HEK293 (cell line): Measurements from ENCODE around the gene PORCN.

Experiments used
- BCL6B ChIP-seq: fragments of 450-650 bp; formaldehyde crosslinking; IDR thresholded peaks from 2 replicates; pipeline ENCODE4 v1.5.1; 2017; ENCODE audit warnings: missing biosample characterization, missing genetic modification characterization
- FEZF1 ChIP-seq: fragments of 450-650 bp; formaldehyde crosslinking; IDR thresholded peaks from 2 replicates; pipeline ENCODE4 v1.5.1; 2016; ENCODE audit warnings: missing biosample characterization, missing genetic modification characterization
- HOXA7 ChIP-seq: sonication (generic); formaldehyde crosslinking; IDR thresholded peaks from 2 replicates; pipeline ENCODE4 v1.8.1; 2022; ENCODE audit warnings: missing genetic modification reagents, borderline replicate concordance
- KLF9 ChIP-seq: fragments of 450-650 bp; formaldehyde crosslinking; IDR thresholded peaks from 2 replicates; pipeline ENCODE4 v1.5.1; 2016; ENCODE audit warnings: missing biosample characterization, missing genetic modification characterization, low read depth
- MYNN ChIP-seq: fragments of 450-650 bp; formaldehyde crosslinking; IDR thresholded peaks from 2 replicates; pipeline ENCODE4 v1.5.1; 2016; ENCODE audit warnings: missing biosample characterization, missing genetic modification characterization, borderline replicate concordance
- PRDM6 ChIP-seq: fragments of 450-650 bp; formaldehyde crosslinking; IDR thresholded peaks from 2 replicates; pipeline ENCODE4 v1.5.1; 2017; ENCODE audit warnings: missing biosample characterization, missing genetic modification characterization
- SALL2 ChIP-seq: fragments of 450-650 bp; formaldehyde crosslinking; IDR thresholded peaks from 2 replicates; pipeline ENCODE4 v1.5.0; 2017; ENCODE audit warnings: missing biosample characterization, mild to moderate bottlenecking, missing genetic modification characterization, borderline replicate concordance
- SP2 ChIP-seq: fragments of 450-650 bp; formaldehyde crosslinking; IDR thresholded peaks from 2 replicates; pipeline ENCODE4 v1.5.1; 2016; ENCODE audit warnings: missing biosample characterization, missing genetic modification characterization
- SP7 ChIP-seq: fragments of 450-650 bp; formaldehyde crosslinking; IDR thresholded peaks from 2 replicates; pipeline ENCODE4 v1.5.1; 2016; ENCODE audit warnings: missing biosample characterization, missing genetic modification characterization
- ZFP41 ChIP-seq: fragments of 450-650 bp; formaldehyde crosslinking; IDR thresholded peaks from 2 replicates; pipeline ENCODE4 v1.5.1; 2016; ENCODE audit warnings: missing biosample characterization, missing genetic modification characterization, borderline replicate concordance
- ZNF10 ChIP-seq: fragments of 450-650 bp; formaldehyde crosslinking; IDR thresholded peaks from 2 replicates; pipeline ENCODE4 v1.5.1; 2017; ENCODE audit warnings: missing biosample characterization, missing genetic modification characterization
- ZNF157 ChIP-seq: fragments of 450-650 bp; formaldehyde crosslinking; IDR thresholded peaks from 2 replicates; pipeline ENCODE4 v1.5.1; 2016; ENCODE audit warnings: missing biosample characterization, missing genetic modification characterization
- ZNF2 ChIP-seq: fragments of 450-650 bp; formaldehyde crosslinking; IDR thresholded peaks from 2 replicates; pipeline ENCODE4 v1.5.1; 2016; ENCODE audit warnings: missing biosample characterization, missing genetic modification characterization
- ZNF248 ChIP-seq: fragments of 450-650 bp; formaldehyde crosslinking; IDR thresholded peaks from 2 replicates; pipeline ENCODE4 v1.5.1; 2017; ENCODE audit warnings: missing biosample characterization, missing genetic modification characterization
- ZNF324 ChIP-seq: fragments of 450-650 bp; formaldehyde crosslinking; IDR thresholded peaks from 2 replicates; pipeline ENCODE4 v1.5.1; 2016; ENCODE audit warnings: missing biosample characterization, missing genetic modification characterization
- ZNF335 ChIP-seq: fragments of 450-650 bp; formaldehyde crosslinking; conservative IDR thresholded peaks from 2 replicates; pipeline ENCODE4 v1.5.1; 2016; ENCODE audit warnings: missing biosample characterization, missing genetic modification characterization
- ZNF37A ChIP-seq: fragments of 450-650 bp; IDR thresholded peaks from 2 replicates; pipeline ENCODE4 v1.5.1; 2018; ENCODE audit warnings: missing biosample characterization, missing genetic modification characterization
- ZNF433 ChIP-seq: fragments of 450-650 bp; formaldehyde crosslinking; IDR thresholded peaks from 2 replicates; pipeline ENCODE4 v1.5.1; 2016; ENCODE audit warnings: missing biosample characterization, missing genetic modification characterization, low read depth
- ZNF488 ChIP-seq: fragments of 450-650 bp; formaldehyde crosslinking; IDR thresholded peaks from 2 replicates; pipeline ENCODE4 v1.5.1; 2016; ENCODE audit warnings: missing biosample characterization, missing genetic modification characterization
- ZNF501 ChIP-seq: fragments of 450-650 bp; formaldehyde crosslinking; IDR thresholded peaks from 2 replicates; pipeline ENCODE4 v1.5.1; 2016; ENCODE audit warnings: missing biosample characterization, missing genetic modification characterization
- ZNF529 ChIP-seq: fragments of 450-650 bp; formaldehyde crosslinking; IDR thresholded peaks from 2 replicates; pipeline ENCODE4 v1.5.1; 2017; ENCODE audit warnings: missing genetic modification characterization, missing biosample characterization; ENCODE audit not compliant: insufficient replicate concordance
- ZNF530 ChIP-seq: fragments of 450-650 bp; formaldehyde crosslinking; IDR thresholded peaks from 2 replicates; pipeline ENCODE4 v1.5.1; 2016; ENCODE audit warnings: low read depth, missing biosample characterization, missing genetic modification characterization
- ZNF544 ChIP-seq: fragments of 450-650 bp; formaldehyde crosslinking; IDR thresholded peaks from 2 replicates; pipeline ENCODE4 v1.5.0; 2017; ENCODE audit warnings: missing biosample characterization, missing genetic modification characterization
- ZNF555 ChIP-seq: fragments of 450-650 bp; formaldehyde crosslinking; conservative IDR thresholded peaks from 2 replicates; pipeline ENCODE4 v1.5.1; 2017; ENCODE audit warnings: missing biosample characterization, mild to moderate bottlenecking, missing genetic modification characterization, inconsistent platforms
- ZNF624 ChIP-seq: fragments of 450-650 bp; formaldehyde crosslinking; IDR thresholded peaks from 2 replicates; pipeline ENCODE4 v1.5.1; 2017; ENCODE audit warnings: missing biosample characterization, missing genetic modification characterization
- ZNF626 ChIP-seq: fragments of 450-650 bp; sonication (Bioruptor Pico); formaldehyde crosslinking; IDR thresholded peaks from 2 replicates; pipeline ENCODE4 v1.5.1; 2018; ENCODE audit warnings: missing biosample characterization, missing genetic modification characterization, inconsistent platforms
- ZNF629 ChIP-seq: fragments of 450-650 bp; formaldehyde crosslinking; IDR thresholded peaks from 2 replicates; pipeline ENCODE4 v1.5.1; 2017; ENCODE audit warnings: missing biosample characterization, missing genetic modification characterization
- ZNF639 ChIP-seq: fragments of 450-650 bp; formaldehyde crosslinking; IDR thresholded peaks from 2 replicates; pipeline ENCODE4 v1.5.1; 2016; ENCODE audit warnings: missing biosample characterization, missing genetic modification characterization
- ZNF664 ChIP-seq: fragments of 450-650 bp; formaldehyde crosslinking; IDR thresholded peaks from 2 replicates; pipeline ENCODE4 v1.5.1; 2016; ENCODE audit warnings: missing biosample characterization, missing genetic modification characterization
- ZNF76 ChIP-seq: fragments of 450-650 bp; formaldehyde crosslinking; IDR thresholded peaks from 2 replicates; pipeline ENCODE4; 2016; ENCODE audit warnings: low read depth, missing biosample characterization, missing genetic modification characterization, borderline replicate concordance
- ZNF777 ChIP-seq: fragments of 450-650 bp; formaldehyde crosslinking; IDR thresholded peaks from 2 replicates; pipeline ENCODE4 v1.5.1; 2017; ENCODE audit warnings: missing biosample characterization, missing genetic modification characterization, borderline replicate concordance
- ZSCAN18 ChIP-seq: fragments of 450-650 bp; formaldehyde crosslinking; IDR thresholded peaks from 2 replicates; pipeline ENCODE4 v1.5.1; 2016; ENCODE audit warnings: missing biosample characterization, missing genetic modification characterization
- ZSCAN4 ChIP-seq: fragments of 450-650 bp; formaldehyde crosslinking; IDR thresholded peaks from 2 replicates; pipeline ENCODE4 v1.5.1; 2017; ENCODE audit warnings: missing biosample characterization, missing genetic modification characterization
- TF ChIP-seq, protein P1 (sequence below): fragments of 450-650 bp; formaldehyde crosslinking; optimal IDR thresholded peaks from 2 replicates; pipeline ENCODE3; 2016; ENCODE audit warnings: missing biosample characterization, mild to moderate bottlenecking, missing genetic modification characterization

Gene PORCN

GRCh38 chrX:48540028-48540375, 31.2 kb downstream of the PORCN start (continued):
- TF ChIP-seq ZSCAN18 (no peak), PRDM6 (tag by site-specific recombination) (no peak), HOXA7 (CRISPR knock-in tag) (no peak), SP7 (tag by site-specific recombination) (0 out of 2 replicates have a peak, but pooled peaks have one; percentile 6), ZNF624 (tag by site-specific recombination) (no peak), ZNF555 (tag by site-specific recombination) (no peak), ZNF501 (tag by site-specific recombination) (no peak), ZFP41 (tag by site-specific recombination) (no peak), SP2 (tag by site-specific recombination) (peak; percentile 69), ZNF2 (tag by site-specific recombination) (no peak; the same call in 1 of the 2 replicates), ZNF433 (tag by site-specific recombination) (no peak), ZNF530 (tag by site-specific recombination) (no peak), SALL2 (tag by site-specific recombination) (no peak), ZNF626 (tag by site-specific recombination) (no peak), ZNF335 (0 out of 2 replicates have a peak, but pooled peaks have one; percentile 67), ZNF488 (tag by site-specific recombination) (no peak), ZNF248 (tag by site-specific recombination) (no peak), ZNF10 (tag by site-specific recombination) (no peak), ZNF76 (tag by site-specific recombination) (peak; percentile 8; the same call in 1 of the 2 replicates), MYNN (tag by site-specific recombination) (peak; percentile 27; the same call in 1 of the 2 replicates), ZNF324 (tag by site-specific recombination) (no peak), KLF9 (tag by site-specific recombination) (no peak), ZNF639 (tag by site-specific recombination) (no peak), ZSCAN4 (tag by site-specific recombination) (no peak), FEZF1 (no peak), ZNF529 (tag by site-specific recombination) (no peak), ZNF664 (tag by site-specific recombination) (no peak), BCL6B (no peak), ZNF157 (tag by site-specific recombination) (no peak), ZNF629 (tag by site-specific recombination) (no peak), ZNF777 (tag by site-specific recombination) (no peak), ZNF544 (tag by site-specific recombination) (no peak), ZNF37A (tag by site-specific recombination) (no peak)
- TF ChIP-seq, protein P1, sequence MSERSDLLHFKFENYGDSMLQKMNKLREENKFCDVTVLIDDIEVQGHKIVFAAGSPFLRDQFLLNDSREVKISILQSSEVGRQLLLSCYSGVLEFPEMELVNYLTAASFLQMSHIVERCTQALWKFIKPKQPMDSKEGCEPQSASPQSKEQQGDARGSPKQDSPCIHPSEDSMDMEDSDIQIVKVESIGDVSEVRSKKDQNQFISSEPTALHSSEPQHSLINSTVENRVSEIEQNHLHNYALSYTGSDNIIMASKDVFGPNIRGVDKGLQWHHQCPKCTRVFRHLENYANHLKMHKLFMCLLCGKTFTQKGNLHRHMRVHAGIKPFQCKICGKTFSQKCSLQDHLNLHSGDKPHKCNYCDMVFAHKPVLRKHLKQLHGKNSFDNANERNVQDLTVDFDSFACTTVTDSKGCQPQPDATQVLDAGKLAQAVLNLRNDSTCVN (tag by site-specific recombination) = peak; percentile 12
